GM23338 (cell line): ENCODE results near the gene ZNF419. TPM values are rescaled to one million over a fixed set of nuclear protein-coding genes. Genes with fewer than 3 reads are reported as not detected.

Experiments used
- ATAC-seq: fragments of 200-7000 bp; cut with Tn5 transposase; 3 replicates; pipeline ENCODE4 v1.9.1; 2020
- DNase-seq: peaks from one replicate; pipeline ENCODE4 v3.0.0-alpha.2; 2015; ENCODE audit warnings: low spot score
- H2AFZ ChIP-seq: fragments of 200-600 bp; sonication (generic); 2 replicates; pipeline ENCODE4 v1.8.0; 2016; ENCODE audit warnings: antibody characterized with exemption, mild to moderate bottlenecking, moderate library complexity
- H3F3A ChIP-seq: fragments of 200-600 bp; sonication (generic); replicated peaks from 2 replicates; pipeline ENCODE4 v1.8.0; 2017; ENCODE audit warnings: antibody characterized with exemption, mixed run types, low read depth
- H3K27ac ChIP-seq: fragments of 200-600 bp; sonication (generic); 2 replicates; pipeline ENCODE4 v1.6.1; 2016; ENCODE audit warnings: low read depth
- H3K27me3 ChIP-seq: fragments of 200-600 bp; sonication (generic); 2 replicates; pipeline ENCODE4 v1.8.0; 2016; ENCODE audit warnings: mild to moderate bottlenecking, mixed run types, moderate library complexity; ENCODE audit not compliant: insufficient read depth
- H3K36me3 ChIP-seq: fragments of 200-600 bp; sonication (generic); 2 replicates; pipeline ENCODE4 v1.8.0; 2016; ENCODE audit warnings: mild to moderate bottlenecking; ENCODE audit not compliant: insufficient read depth
- H3K4me1 ChIP-seq: fragments of 200-600 bp; sonication (generic); 2 replicates; pipeline ENCODE4 v1.8.0; 2016; ENCODE audit warnings: mild to moderate bottlenecking, moderate library complexity; ENCODE audit not compliant: insufficient read depth
- H3K4me2 ChIP-seq: fragments of 200-600 bp; sonication (generic); 2 replicates; pipeline ENCODE4 v1.7.1; 2017; ENCODE audit warnings: mixed run types
- H3K4me3 ChIP-seq: fragments of 200-600 bp; sonication (generic); 2 replicates; pipeline ENCODE4 v1.6.1; 2016; ENCODE audit warnings: mixed run types
- H3K79me2 ChIP-seq: fragments of 200-600 bp; sonication (generic); replicated peaks from 2 replicates; pipeline ENCODE4 v1.8.0; 2017; ENCODE audit warnings: mild to moderate bottlenecking; ENCODE audit not compliant: insufficient read depth
- H3K9me2 ChIP-seq: fragments of 200-600 bp; sonication (generic); 2 replicates; pipeline ENCODE4 v1.8.0; 2017; ENCODE audit not compliant: insufficient read depth
- H4K20me1 ChIP-seq: fragments of 200-600 bp; sonication (generic); replicated peaks from 2 replicates; pipeline ENCODE4 v1.8.0; 2017; ENCODE audit warnings: mild to moderate bottlenecking; ENCODE audit not compliant: insufficient read depth
- H3K27ac Mint-ChIP-seq: 2 replicates; pipeline ENCODE4 v1.8.0; 2020; ENCODE audit warnings: inconsistent platforms, mild to moderate bottlenecking, moderate library complexity, mixed read lengths
- H3K27me3 Mint-ChIP-seq: 3 replicates; pipeline ENCODE4 v1.8.0; 2022; ENCODE audit warnings: low read depth, mild to moderate bottlenecking, moderate library complexity, mixed read lengths, inconsistent platforms; ENCODE audit not compliant: insufficient read depth, poor library complexity
- H3K36me3 Mint-ChIP-seq: 3 replicates; pipeline ENCODE4 v1.8.0; 2021; ENCODE audit warnings: low read depth, mild to moderate bottlenecking, inconsistent platforms, moderate library complexity, mixed read lengths
- H3K4me1 Mint-ChIP-seq: 3 replicates; pipeline ENCODE4 v1.8.0; 2020; ENCODE audit warnings: mild to moderate bottlenecking, inconsistent platforms, mixed read lengths
- H3K4me3 Mint-ChIP-seq: 3 replicates; pipeline ENCODE4 v1.8.0; 2021; ENCODE audit warnings: moderate library complexity, mild to moderate bottlenecking, inconsistent platforms, mixed read lengths
- H3K9me3 Mint-ChIP-seq: 3 replicates; pipeline ENCODE4 v1.8.0; 2020; ENCODE audit warnings: moderate library complexity, mild to moderate bottlenecking, inconsistent platforms, mixed read lengths
- CREB1 ChIP-seq: fragments of 250-450 bp; sonication (Bioruptor Pico); IDR thresholded peaks from 2 replicates; pipeline ENCODE4 v1.5.0; 2020; ENCODE audit warnings: low read depth, mild to moderate bottlenecking, moderate library complexity
- EZH2 ChIP-seq: fragments of 200-600 bp; sonication (generic); IDR thresholded peaks from one replicate; pipeline ENCODE4 v1.8.0; 2017; ENCODE audit warnings: antibody characterized with exemption, mild to moderate bottlenecking, low read depth; ENCODE audit not compliant: unreplicated experiment
- EZH2phosphoT487 ChIP-seq: fragments of 200-600 bp; sonication (generic); IDR thresholded peaks from one replicate; pipeline ENCODE4 v1.8.1; 2018; ENCODE audit warnings: antibody characterized with exemption; ENCODE audit not compliant: unreplicated experiment
- JUNB ChIP-seq: IDR thresholded peaks from one replicate; pipeline ENCODE4 v1.6.1; 2016; ENCODE audit warnings: antibody characterized with exemption; ENCODE audit not compliant: unreplicated experiment
- NANOG ChIP-seq: IDR thresholded peaks from 2 replicates; pipeline ENCODE4 v1.6.1; 2016; ENCODE audit warnings: antibody characterized with exemption, borderline replicate concordance
- POLR2AphosphoS5 ChIP-seq: IDR thresholded peaks from 2 replicates; pipeline ENCODE4 v1.6.1; 2016; ENCODE audit warnings: antibody characterized with exemption, low read depth
- STAT1 ChIP-seq: IDR thresholded peaks from one replicate; pipeline ENCODE4 v1.6.1; 2016; ENCODE audit warnings: antibody characterized with exemption; ENCODE audit not compliant: unreplicated experiment
- ZNF114 ChIP-seq: fragments of 250-450 bp; sonication (Bioruptor Pico); IDR thresholded peaks from 2 replicates; pipeline ENCODE4 v1.5.0; 2020; ENCODE audit warnings: mild to moderate bottlenecking, moderate library complexity
- ZNF331 ChIP-seq: fragments of 250-450 bp; sonication (Bioruptor Pico); IDR thresholded peaks from 2 replicates; pipeline ENCODE4 v1.5.0; 2020; ENCODE audit warnings: low read depth, mild to moderate bottlenecking, moderate library complexity
- polyA plus RNA-seq: library from polyadenylated mRNA; unstranded; fragments of >200 nt; fragmentation: Nextera tagmentation; extraction: Ambion mirVana; gene quantifications from 2 replicates; pipeline ENCODE4 v1.2.1, GENCODE V29; 2016
- total RNA-seq: library from RNA; depleted of rRNA; stranded (reverse); fragments of >200 nt; shearing (Covaris generic); gene quantifications from 2 replicates; pipeline ENCODE4 v1.2.3, GENCODE V29; 2014
- TF ChIP-seq, protein P1 (sequence below): fragments of 250-450 bp; sonication (Bioruptor Pico); IDR thresholded peaks from 2 replicates; pipeline ENCODE4 v1.5.0; 2020; ENCODE audit warnings: mild to moderate bottlenecking, moderate library complexity
- TF ChIP-seq, protein P2 (sequence below): IDR thresholded peaks from 2 replicates; pipeline ENCODE4 v1.6.1; 2016; ENCODE audit warnings: antibody characterized with exemption
- TF ChIP-seq, protein P3 (sequence below): IDR thresholded peaks from one replicate; pipeline ENCODE4 v1.6.1; 2018; ENCODE audit warnings: antibody characterized with exemption; ENCODE audit not compliant: unreplicated experiment
- TF ChIP-seq, protein P4 (sequence below), 2 experiments: fragments of 200-600 bp in 1 of 2; sonication (generic) in 1 of 2; conservative IDR thresholded peaks; 2 replicates each; pipeline versions ENCODE4 v1.5.1 to v1.6.1; 2016 to 2017; ENCODE audit warnings: antibody characterized with exemption in 2 of 2, low read depth in 2 of 2, mild to moderate bottlenecking in 2 of 2, moderate library complexity in 1 of 2

The ZNF419 gene
- total and polyA plus RNA-seq, 2 experiments from 2014 or later: 5.4 to 11.0 TPM

DNA sequence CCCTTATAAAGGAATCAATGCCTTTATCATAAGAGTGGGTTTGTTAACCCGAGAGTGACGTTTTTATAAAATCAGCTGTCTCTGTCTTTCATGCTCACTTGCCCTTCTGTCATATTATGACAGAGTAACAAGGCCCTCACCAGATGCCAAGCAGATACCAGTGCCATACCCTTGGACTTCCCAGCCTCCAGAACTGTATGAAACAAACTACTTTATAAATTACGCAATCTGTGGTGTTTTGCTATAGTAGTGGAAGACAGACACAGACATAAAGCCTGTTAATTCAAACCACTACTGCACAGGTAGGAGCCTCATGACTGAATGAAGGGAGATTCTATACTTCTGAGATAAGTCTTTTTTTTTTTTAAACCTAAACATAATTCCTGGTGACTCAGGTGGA, 35.2 kb upstream of the ZNF419 start:
- no peaks in the 10 kb centered on the region for H3K9me2 ChIP-seq
- Mint-ChIP-seq H3K9me3 (peaks cover 2% of the 10 kb centered on the region; the same call in 1 of the 3 replicates), H3K4me3 (no peak overlapping the region), H3K27me3 (peaks cover 3% of the 10 kb centered on the region), H3K36me3 (no peaks in the 10 kb centered on the region), H3K4me1 (no peaks in the 10 kb centered on the region), H3K27ac (no peak overlapping the region)
- no peaks in the 10 kb centered on the region for H3K36me3 ChIP-seq
- no peak overlapping the region for H3K4me2 ChIP-seq
- TF ChIP-seq ZNF114 (no peak), JUNB (no peak), EZH2 (no peak), ZNF331 (CRISPR knock-in tag) (no peak), EZH2phosphoT487 (no peak), CREB1 (CRISPR knock-in tag) (no peak), STAT1 (no peak), POLR2AphosphoS5 (no peak), NANOG (no peak)
- TF ChIP-seq, protein P1, sequence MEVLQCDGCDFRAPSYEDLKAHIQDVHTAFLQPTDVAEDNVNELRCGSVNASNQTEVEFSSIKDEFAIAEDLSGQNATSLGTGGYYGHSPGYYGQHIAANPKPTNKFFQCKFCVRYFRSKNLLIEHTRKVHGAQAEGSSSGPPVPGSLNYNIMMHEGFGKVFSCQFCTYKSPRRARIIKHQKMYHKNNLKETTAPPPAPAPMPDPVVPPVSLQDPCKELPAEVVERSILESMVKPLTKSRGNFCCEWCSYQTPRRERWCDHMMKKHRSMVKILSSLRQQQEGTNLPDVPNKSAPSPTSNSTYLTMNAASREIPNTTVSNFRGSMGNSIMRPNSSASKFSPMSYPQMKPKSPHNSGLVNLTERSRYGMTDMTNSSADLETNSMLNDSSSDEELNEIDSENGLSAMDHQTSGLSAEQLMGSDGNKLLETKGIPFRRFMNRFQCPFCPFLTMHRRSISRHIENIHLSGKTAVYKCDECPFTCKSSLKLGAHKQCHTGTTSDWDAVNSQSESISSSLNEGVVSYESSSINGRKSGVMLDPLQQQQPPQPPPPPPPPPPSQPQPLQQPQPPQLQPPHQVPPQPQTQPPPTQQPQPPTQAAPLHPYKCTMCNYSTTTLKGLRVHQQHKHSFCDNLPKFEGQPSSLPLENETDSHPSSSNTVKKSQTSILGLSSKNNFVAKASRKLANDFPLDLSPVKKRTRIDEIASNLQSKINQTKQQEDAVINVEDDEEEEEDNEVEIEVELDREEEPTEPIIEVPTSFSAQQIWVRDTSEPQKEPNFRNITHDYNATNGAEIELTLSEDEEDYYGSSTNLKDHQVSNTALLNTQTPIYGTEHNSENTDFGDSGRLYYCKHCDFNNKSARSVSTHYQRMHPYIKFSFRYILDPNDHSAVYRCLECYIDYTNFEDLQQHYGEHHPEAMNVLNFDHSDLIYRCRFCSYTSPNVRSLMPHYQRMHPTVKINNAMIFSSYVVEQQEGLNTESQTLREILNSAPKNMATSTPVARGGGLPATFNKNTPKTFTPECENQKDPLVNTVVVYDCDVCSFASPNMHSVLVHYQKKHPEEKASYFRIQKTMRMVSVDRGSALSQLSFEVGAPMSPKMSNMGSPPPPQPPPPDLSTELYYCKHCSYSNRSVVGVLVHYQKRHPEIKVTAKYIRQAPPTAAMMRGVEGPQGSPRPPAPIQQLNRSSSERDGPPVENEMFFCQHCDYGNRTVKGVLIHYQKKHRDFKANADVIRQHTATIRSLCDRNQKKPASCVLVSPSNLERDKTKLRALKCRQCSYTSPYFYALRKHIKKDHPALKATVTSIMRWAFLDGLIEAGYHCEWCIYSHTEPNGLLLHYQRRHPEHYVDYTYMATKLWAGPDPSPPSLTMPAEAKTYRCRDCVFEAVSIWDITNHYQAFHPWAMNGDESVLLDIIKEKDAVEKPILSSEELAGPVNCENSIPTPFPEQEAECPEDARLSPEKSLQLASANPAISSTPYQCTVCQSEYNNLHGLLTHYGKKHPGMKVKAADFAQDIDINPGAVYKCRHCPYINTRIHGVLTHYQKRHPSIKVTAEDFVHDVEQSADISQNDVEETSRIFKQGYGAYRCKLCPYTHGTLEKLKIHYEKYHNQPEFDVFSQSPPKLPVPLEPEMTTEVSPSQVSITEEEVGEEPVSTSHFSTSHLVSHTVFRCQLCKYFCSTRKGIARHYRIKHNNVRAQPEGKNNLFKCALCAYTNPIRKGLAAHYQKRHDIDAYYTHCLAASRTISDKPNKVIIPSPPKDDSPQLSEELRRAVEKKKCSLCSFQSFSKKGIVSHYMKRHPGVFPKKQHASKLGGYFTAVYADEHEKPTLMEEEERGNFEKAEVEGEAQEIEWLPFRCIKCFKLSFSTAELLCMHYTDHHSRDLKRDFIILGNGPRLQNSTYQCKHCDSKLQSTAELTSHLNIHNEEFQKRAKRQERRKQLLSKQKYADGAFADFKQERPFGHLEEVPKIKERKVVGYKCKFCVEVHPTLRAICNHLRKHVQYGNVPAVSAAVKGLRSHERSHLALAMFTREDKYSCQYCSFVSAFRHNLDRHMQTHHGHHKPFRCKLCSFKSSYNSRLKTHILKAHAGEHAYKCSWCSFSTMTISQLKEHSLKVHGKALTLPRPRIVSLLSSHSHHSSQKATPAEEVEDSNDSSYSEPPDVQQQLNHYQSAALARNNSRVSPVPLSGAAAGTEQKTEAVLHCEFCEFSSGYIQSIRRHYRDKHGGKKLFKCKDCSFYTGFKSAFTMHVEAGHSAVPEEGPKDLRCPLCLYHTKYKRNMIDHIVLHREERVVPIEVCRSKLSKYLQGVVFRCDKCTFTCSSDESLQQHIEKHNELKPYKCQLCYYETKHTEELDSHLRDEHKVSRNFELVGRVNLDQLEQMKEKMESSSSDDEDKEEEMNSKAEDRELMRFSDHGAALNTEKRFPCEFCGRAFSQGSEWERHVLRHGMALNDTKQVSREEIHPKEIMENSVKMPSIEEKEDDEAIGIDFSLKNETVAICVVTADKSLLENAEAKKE (CRISPR knock-in tag): no peak
- TF ChIP-seq, protein P2, sequence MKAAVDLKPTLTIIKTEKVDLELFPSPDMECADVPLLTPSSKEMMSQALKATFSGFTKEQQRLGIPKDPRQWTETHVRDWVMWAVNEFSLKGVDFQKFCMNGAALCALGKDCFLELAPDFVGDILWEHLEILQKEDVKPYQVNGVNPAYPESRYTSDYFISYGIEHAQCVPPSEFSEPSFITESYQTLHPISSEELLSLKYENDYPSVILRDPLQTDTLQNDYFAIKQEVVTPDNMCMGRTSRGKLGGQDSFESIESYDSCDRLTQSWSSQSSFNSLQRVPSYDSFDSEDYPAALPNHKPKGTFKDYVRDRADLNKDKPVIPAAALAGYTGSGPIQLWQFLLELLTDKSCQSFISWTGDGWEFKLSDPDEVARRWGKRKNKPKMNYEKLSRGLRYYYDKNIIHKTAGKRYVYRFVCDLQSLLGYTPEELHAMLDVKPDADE: no peak
- TF ChIP-seq, protein P3, sequence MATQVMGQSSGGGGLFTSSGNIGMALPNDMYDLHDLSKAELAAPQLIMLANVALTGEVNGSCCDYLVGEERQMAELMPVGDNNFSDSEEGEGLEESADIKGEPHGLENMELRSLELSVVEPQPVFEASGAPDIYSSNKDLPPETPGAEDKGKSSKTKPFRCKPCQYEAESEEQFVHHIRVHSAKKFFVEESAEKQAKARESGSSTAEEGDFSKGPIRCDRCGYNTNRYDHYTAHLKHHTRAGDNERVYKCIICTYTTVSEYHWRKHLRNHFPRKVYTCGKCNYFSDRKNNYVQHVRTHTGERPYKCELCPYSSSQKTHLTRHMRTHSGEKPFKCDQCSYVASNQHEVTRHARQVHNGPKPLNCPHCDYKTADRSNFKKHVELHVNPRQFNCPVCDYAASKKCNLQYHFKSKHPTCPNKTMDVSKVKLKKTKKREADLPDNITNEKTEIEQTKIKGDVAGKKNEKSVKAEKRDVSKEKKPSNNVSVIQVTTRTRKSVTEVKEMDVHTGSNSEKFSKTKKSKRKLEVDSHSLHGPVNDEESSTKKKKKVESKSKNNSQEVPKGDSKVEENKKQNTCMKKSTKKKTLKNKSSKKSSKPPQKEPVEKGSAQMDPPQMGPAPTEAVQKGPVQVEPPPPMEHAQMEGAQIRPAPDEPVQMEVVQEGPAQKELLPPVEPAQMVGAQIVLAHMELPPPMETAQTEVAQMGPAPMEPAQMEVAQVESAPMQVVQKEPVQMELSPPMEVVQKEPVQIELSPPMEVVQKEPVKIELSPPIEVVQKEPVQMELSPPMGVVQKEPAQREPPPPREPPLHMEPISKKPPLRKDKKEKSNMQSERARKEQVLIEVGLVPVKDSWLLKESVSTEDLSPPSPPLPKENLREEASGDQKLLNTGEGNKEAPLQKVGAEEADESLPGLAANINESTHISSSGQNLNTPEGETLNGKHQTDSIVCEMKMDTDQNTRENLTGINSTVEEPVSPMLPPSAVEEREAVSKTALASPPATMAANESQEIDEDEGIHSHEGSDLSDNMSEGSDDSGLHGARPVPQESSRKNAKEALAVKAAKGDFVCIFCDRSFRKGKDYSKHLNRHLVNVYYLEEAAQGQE: no peak
- TF ChIP-seq, protein P4, sequence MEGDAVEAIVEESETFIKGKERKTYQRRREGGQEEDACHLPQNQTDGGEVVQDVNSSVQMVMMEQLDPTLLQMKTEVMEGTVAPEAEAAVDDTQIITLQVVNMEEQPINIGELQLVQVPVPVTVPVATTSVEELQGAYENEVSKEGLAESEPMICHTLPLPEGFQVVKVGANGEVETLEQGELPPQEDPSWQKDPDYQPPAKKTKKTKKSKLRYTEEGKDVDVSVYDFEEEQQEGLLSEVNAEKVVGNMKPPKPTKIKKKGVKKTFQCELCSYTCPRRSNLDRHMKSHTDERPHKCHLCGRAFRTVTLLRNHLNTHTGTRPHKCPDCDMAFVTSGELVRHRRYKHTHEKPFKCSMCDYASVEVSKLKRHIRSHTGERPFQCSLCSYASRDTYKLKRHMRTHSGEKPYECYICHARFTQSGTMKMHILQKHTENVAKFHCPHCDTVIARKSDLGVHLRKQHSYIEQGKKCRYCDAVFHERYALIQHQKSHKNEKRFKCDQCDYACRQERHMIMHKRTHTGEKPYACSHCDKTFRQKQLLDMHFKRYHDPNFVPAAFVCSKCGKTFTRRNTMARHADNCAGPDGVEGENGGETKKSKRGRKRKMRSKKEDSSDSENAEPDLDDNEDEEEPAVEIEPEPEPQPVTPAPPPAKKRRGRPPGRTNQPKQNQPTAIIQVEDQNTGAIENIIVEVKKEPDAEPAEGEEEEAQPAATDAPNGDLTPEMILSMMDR (conservative IDR thresholded peaks at IDR 0.05; ENCODE audit: low read depth in 2 of 2): no peak
- DNase-seq (no peak), ATAC-seq (no peak)
- H4K20me1 ChIP-seq: no peaks in the 10 kb centered on the region
- H3K27ac ChIP-seq: no peak overlapping the region
- no peaks in the 10 kb centered on the region; the same call in 1 of the 2 replicates for H3F3A ChIP-seq
- no peaks in the 10 kb centered on the region for H3K27me3 ChIP-seq
- H3K79me2 ChIP-seq: no peaks in the 10 kb centered on the region
- no peak overlapping the region for H2AFZ ChIP-seq
- H3K4me1 ChIP-seq: no peaks in the 10 kb centered on the region
- H3K4me3 ChIP-seq: no peak overlapping the region
